Trophoblast cell (in vitro differentiated cells and primary cell): ENCODE measurements around the gene MRPL24.
A peak's percentile ranks its signal among the peaks of the same experiment; 100 is the strongest.

Source experiments
- DNase-seq, 2 donors: peaks; one replicate each; pipeline ENCODE4 v3.0.0-alpha.2; 2016
- H2AFZ ChIP-seq: 2 replicates; pipeline ENCODE4 v1.6.1; 2013; ENCODE audit warnings: low read length, moderate library complexity, mild to moderate bottlenecking; ENCODE audit not compliant: insufficient read depth, poor library complexity
- H2AK5ac ChIP-seq: 2 replicates; pipeline ENCODE4 v1.6.1; 2013; ENCODE audit warnings: mild to moderate bottlenecking, low read length
- H2BK120ac ChIP-seq: 2 replicates; pipeline ENCODE4 v1.6.1; 2013; ENCODE audit warnings: low read length, mild to moderate bottlenecking, moderate library complexity; ENCODE audit not compliant: insufficient read depth, poor library complexity
- H2BK12ac ChIP-seq: 2 replicates; pipeline ENCODE4 v1.6.1; 2013; ENCODE audit warnings: mild to moderate bottlenecking, low read length, moderate library complexity
- H2BK5ac ChIP-seq: 2 replicates; pipeline ENCODE4 v1.6.1; 2013; ENCODE audit warnings: low read length, low read depth, moderate library complexity, mild to moderate bottlenecking; ENCODE audit not compliant: poor library complexity
- H3K14ac ChIP-seq: 2 replicates; pipeline ENCODE4 v1.6.1; 2013; ENCODE audit warnings: mild to moderate bottlenecking, low read length
- H3K18ac ChIP-seq: 2 replicates; pipeline ENCODE4 v1.6.1; 2013; ENCODE audit warnings: mild to moderate bottlenecking, low read length
- H3K23ac ChIP-seq: 2 replicates; pipeline ENCODE4 v1.6.1; 2013; ENCODE audit warnings: low read length
- H3K27ac ChIP-seq: 2 replicates; pipeline ENCODE4 v1.5.1; 2013; ENCODE audit warnings: low read depth, mild to moderate bottlenecking, inconsistent platforms, low read length, moderate library complexity
- H3K27me3 ChIP-seq: 2 replicates; pipeline ENCODE4 v1.6.1; 2013; ENCODE audit warnings: inconsistent platforms, mild to moderate bottlenecking, low read length, moderate library complexity; ENCODE audit not compliant: insufficient read depth
- H3K36me3 ChIP-seq, 2 experiments: 1 replicate in 1 of 2; 2 replicates in 1 of 2; pipeline ENCODE4 v1.6.1; 2013; ENCODE audit warnings: low read length in 2 of 2, mild to moderate bottlenecking in 2 of 2, moderate library complexity in 1 of 2; ENCODE audit not compliant: insufficient read depth in 2 of 2, control insufficient read depth in 1 of 2
- H3K4ac ChIP-seq: 2 replicates; pipeline ENCODE4 v1.6.1; 2013; ENCODE audit warnings: low read depth, mild to moderate bottlenecking, low read length, moderate library complexity
- H3K4me1 ChIP-seq, 2 experiments: 1 replicate in 1 of 2; 2 replicates in 1 of 2; pipeline ENCODE4 v1.6.1; 2013; ENCODE audit warnings: low read length in 2 of 2, mild to moderate bottlenecking in 2 of 2, moderate library complexity in 1 of 2; ENCODE audit not compliant: insufficient read depth in 2 of 2, control insufficient read depth in 1 of 2
- H3K4me2 ChIP-seq: 2 replicates; pipeline ENCODE4 v1.6.1; 2013; ENCODE audit warnings: inconsistent platforms, mild to moderate bottlenecking, low read length, moderate library complexity
- H3K4me3 ChIP-seq: 2 replicates; pipeline ENCODE4 v1.5.1; 2013; ENCODE audit warnings: mild to moderate bottlenecking, low read depth, low read length, inconsistent platforms
- H3K79me1 ChIP-seq: one replicate; pipeline ENCODE4 v1.6.1; 2013; ENCODE audit warnings: low read length
- H3K79me2 ChIP-seq: 2 replicates; pipeline ENCODE4 v1.6.1; 2013; ENCODE audit warnings: low read length, mild to moderate bottlenecking; ENCODE audit not compliant: control insufficient read depth, insufficient read depth, poor library complexity
- H3K9ac ChIP-seq: 2 replicates; pipeline ENCODE4 v1.6.1; 2013; ENCODE audit warnings: mild to moderate bottlenecking, low read length
- H3K9me3 ChIP-seq: 2 replicates; pipeline ENCODE4 v1.6.1; 2013; ENCODE audit warnings: low read depth, mild to moderate bottlenecking, control low read depth, inconsistent platforms, low read length; ENCODE audit not compliant: insufficient read depth
- H4K12ac ChIP-seq: 2 replicates; pipeline ENCODE4 v1.6.1; 2013; ENCODE audit warnings: low read depth, mild to moderate bottlenecking, low read length, moderate library complexity
- H4K8ac ChIP-seq: 2 replicates; pipeline ENCODE4 v1.6.1; 2013; ENCODE audit warnings: low read depth, mild to moderate bottlenecking, low read length, moderate library complexity
- H4K91ac ChIP-seq: one replicate; pipeline ENCODE4 v1.6.1; 2013; ENCODE audit warnings: low read depth, mild to moderate bottlenecking, low read length, moderate library complexity
- WGBS: extraction: QIAGEN DNeasy Blood & Tissue Kit; methylation state at CpG from one replicate; pipeline ENCODE4 v1.1.7; 2013; ENCODE audit warnings: missing lambda C conversion rate; ENCODE audit not compliant: insufficient read length, insufficient coverage; ENCODE audit errors: extremely low coverage; 5-methylcytosine and 5-hydroxymethylcytosine counted together

The MRPL24 gene

GRCh38 chr1:156689035-156689952 lies 51.6 kb downstream of the MRPL24 start:
- no peak overlapping the region for H3K4me3 ChIP-seq
- H4K12ac ChIP-seq, result no peak overlapping the region
- H3K27ac ChIP-seq, result no peak overlapping the region
- H2BK5ac ChIP-seq, result no peak overlapping the region
- no CpG with 5 or more reads among the region's 23 CpGs for WGBS
- H4K91ac ChIP-seq, result peak overlapping the region; percentile 45
- H3K4ac ChIP-seq, result no peak overlapping the region
- peak overlapping the region; percentile 61 for H2AFZ ChIP-seq
- no peaks in the 10 kb centered on the region for H3K9me3 ChIP-seq
- no peak overlapping the region for H3K23ac ChIP-seq
- DNase-seq, result peak; percentile 77 to 90
- no peak overlapping the region for H2BK120ac ChIP-seq
- H3K4me1 ChIP-seq, result peaks cover 40 to 47% of the 10 kb centered on the region in 2 experiments
- H3K79me1 ChIP-seq, result peaks cover 28% of the 10 kb centered on the region
- no peaks in the 10 kb centered on the region for H3K27me3 ChIP-seq
- H3K18ac ChIP-seq, result no peak overlapping the region
- peaks cover 3% of the 10 kb centered on the region for H3K79me2 ChIP-seq
- H2BK12ac ChIP-seq, result peak overlapping the region; percentile 81
- no peak overlapping the region for H3K9ac ChIP-seq
- H3K4me2 ChIP-seq, result peak overlapping the region; percentile 28
- H4K8ac ChIP-seq, result peak overlapping the region; percentile 32
- no peak overlapping the region for H3K14ac ChIP-seq
- H2AK5ac ChIP-seq, result no peak overlapping the region
- no peaks in the 10 kb centered on the region for H3K36me3 ChIP-seq
